ENCODE data around the gene ASTN2. TPM values are rescaled to one million over a fixed set of nuclear protein-coding genes. Genes with fewer than 3 reads are reported as not detected.

ASTN2 gene
- total RNA-seq, 2 experiments from 2014 or later: 1.7 to 4.2 TPM

- no peak overlapping the region for H3K27ac ChIP-seq (ENCODE audit: low read depth, low read length, poor library complexity, severe bottlenecking)
- POLR2A ChIA-PET: interaction anchor here (0.7 kb wide), 1 partner anchor 1136 kb away, joined by 3 read pairs; no protein-coding TSS in a partner anchor
- no peaks in the 10 kb centered on the region for H3K9me3 ChIP-seq (ENCODE audit: low read length)
- intact Hi-C loops (cut with micrococcal nuclease; ENCODE audit: unreplicated experiment): no loop called here
- CTCF ChIA-PET (ENCODE audit: unreplicated experiment): interaction anchor here (0.6 kb wide), 1 partner anchor 377 kb away, joined by 3 read pairs; no protein-coding TSS in a partner anchor
- no TSS peak for BruUV-seq (replicated peaks)
- no peaks in the 10 kb centered on the region for H3K4me1 ChIP-seq (ENCODE audit: insufficient read depth, low read length, poor library complexity, severe bottlenecking)
- no peak overlapping the region for H3K4me2 ChIP-seq (ENCODE audit: low read length)
- H3K36me3 ChIP-seq (ENCODE audit: insufficient read depth, low read length): no peaks in the 10 kb centered on the region
- no peak for TF ChIP-seq EZH2phosphoT487 (IDR thresholded peaks at IDR 0.05; ENCODE audit: borderline replicate concordance, low read depth, low read length)
- TF ChIP-seq, protein P1, sequence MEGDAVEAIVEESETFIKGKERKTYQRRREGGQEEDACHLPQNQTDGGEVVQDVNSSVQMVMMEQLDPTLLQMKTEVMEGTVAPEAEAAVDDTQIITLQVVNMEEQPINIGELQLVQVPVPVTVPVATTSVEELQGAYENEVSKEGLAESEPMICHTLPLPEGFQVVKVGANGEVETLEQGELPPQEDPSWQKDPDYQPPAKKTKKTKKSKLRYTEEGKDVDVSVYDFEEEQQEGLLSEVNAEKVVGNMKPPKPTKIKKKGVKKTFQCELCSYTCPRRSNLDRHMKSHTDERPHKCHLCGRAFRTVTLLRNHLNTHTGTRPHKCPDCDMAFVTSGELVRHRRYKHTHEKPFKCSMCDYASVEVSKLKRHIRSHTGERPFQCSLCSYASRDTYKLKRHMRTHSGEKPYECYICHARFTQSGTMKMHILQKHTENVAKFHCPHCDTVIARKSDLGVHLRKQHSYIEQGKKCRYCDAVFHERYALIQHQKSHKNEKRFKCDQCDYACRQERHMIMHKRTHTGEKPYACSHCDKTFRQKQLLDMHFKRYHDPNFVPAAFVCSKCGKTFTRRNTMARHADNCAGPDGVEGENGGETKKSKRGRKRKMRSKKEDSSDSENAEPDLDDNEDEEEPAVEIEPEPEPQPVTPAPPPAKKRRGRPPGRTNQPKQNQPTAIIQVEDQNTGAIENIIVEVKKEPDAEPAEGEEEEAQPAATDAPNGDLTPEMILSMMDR (conservative IDR thresholded peaks at IDR 0.05; ENCODE audit: low read length): no peak
- H3K9me2 ChIP-seq (ENCODE audit: insufficient read depth, low read length): no peaks in the 10 kb centered on the region
- H3K79me2 ChIP-seq (ENCODE audit: insufficient read depth, low read depth, low read length): no peaks in the 10 kb centered on the region
- no peaks in the 10 kb centered on the region for H4K20me1 ChIP-seq (ENCODE audit: insufficient read depth, low read length)
- DNase-seq (ENCODE audit: low spot score): no peak
- H3K4me3 ChIP-seq (ENCODE audit: low read depth, low read length, poor library complexity, severe bottlenecking): no peak overlapping the region
- H2AFZ ChIP-seq (ENCODE audit: low read length): no peak overlapping the region
These were observed 1024.3 kb downstream of the ASTN2 start for GRCh38 chr9:116390303-116391228.

DNA sequence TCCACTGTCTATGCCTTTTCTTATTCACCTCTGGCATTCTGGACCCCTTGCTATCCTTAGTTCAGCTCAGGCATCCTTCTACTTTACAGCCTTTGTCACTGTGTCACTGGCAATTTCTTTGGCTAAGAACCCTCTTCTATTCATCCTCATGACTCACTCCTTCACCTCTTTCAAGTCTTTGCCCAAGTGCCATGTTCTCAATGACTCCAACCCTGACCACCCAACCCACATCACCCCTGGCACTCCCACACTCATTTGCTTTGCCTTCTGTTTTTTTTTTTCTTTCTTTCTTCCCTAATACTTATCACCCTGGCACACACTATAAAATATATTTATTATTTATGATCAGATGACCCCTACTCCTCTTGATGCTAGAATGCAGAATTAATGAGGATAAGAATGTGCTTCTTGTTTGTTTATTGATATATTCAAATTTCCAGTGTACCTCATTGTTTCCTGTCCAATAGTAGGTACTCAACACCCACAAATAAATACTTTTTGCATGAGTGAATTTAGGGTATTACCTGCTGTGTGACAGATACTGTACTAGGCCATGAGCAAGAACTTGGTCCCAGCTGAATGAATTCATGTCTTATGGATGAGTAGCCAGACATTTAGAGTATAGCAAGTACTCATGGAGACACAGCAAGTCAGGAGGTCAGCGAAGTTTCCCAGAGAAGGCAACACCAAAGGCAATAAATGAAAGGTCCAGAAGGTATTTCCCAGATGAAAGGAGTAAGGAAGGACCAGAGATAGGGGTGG is 1025.1 kb downstream of the ASTN2 start:
- Histone ChIP-seq H4K20me1 (ENCODE audit: insufficient read depth, low read length) (no peaks in the 10 kb centered on the region), H2AFZ (ENCODE audit: low read length) (no peak overlapping the region), H3K4me3 (ENCODE audit: low read depth, low read length, poor library complexity, severe bottlenecking) (no peak overlapping the region), H3K79me2 (ENCODE audit: insufficient read depth, low read depth, low read length) (no peaks in the 10 kb centered on the region), H3K4me2 (ENCODE audit: low read length) (no peak overlapping the region), H3K27ac (ENCODE audit: low read depth, low read length, poor library complexity, severe bottlenecking) (no peak overlapping the region), H3K36me3 (ENCODE audit: insufficient read depth, low read length) (no peaks in the 10 kb centered on the region), H3K9me2 (ENCODE audit: insufficient read depth, low read length) (no peaks in the 10 kb centered on the region), H3K9me3 (ENCODE audit: low read length) (no peaks in the 10 kb centered on the region), H3K4me1 (ENCODE audit: insufficient read depth, low read length, poor library complexity, severe bottlenecking) (no peaks in the 10 kb centered on the region)
- intact Hi-C loops (cut with micrococcal nuclease; ENCODE audit: unreplicated experiment): no loop called here
- no peak for DNase-seq (ENCODE audit: low spot score)
- POLR2A ChIA-PET: interaction anchor here (0.7 kb wide), 1 partner anchor 1098 kb away, joined by 4 read pairs; no protein-coding TSS in a partner anchor
- CTCF ChIA-PET (ENCODE audit: unreplicated experiment): no interaction called here
- no TSS peak for BruUV-seq (replicated peaks)
- TF ChIP-seq, protein P1 (conservative IDR thresholded peaks at IDR 0.05; ENCODE audit: low read length): no peak
- TF ChIP-seq EZH2phosphoT487 (IDR thresholded peaks at IDR 0.05; ENCODE audit: borderline replicate concordance, low read depth, low read length): no peak
